ENCODE results near the gene EEF1AKMT2. TPM values are rescaled to one million over a fixed set of nuclear protein-coding genes. Genes with fewer than 3 reads are reported as not detected.

The EEF1AKMT2 gene
- total RNA-seq, 1 donor from 2014 or later, result 13.0 TPM

Other genes starting within 250 kb of the EEF1AKMT2 start
- 28.3 and 28.7 TPM in 2 replicates for gene FAM53B, start 47.5 kb downstream of the EEF1AKMT2 start, total RNA-seq
- gene ABRAXAS2, start 9.9 kb upstream of the EEF1AKMT2 start, total RNA-seq, result 14.2 and 17.8 TPM in 2 replicates
- gene ZRANB1, start 150.2 kb upstream of the EEF1AKMT2 start, total RNA-seq, result 28.3 and 31.7 TPM in 2 replicates

All from myocyte (in vitro differentiated cells).